ENCODE measurements around the gene ATAT1.
"Not testable (repeated sequence)": the region's sequence is repeated elsewhere in the genome, so short reads cannot be mapped to it uniquely, and the experiment has no call there.

ATAT1 gene

GRCh38 chr6:30590509-30590908 lies 36.2 kb upstream of the ATAT1 start:
- H3K4me3 ChIP-seq (ENCODE audit: low read length): no peak overlapping the region
- H3K9ac ChIP-seq (ENCODE audit: low read length): no peak overlapping the region
- peaks cover 28% of the 10 kb centered on the region for H3K36me3 ChIP-seq (replicated peaks; ENCODE audit: low read depth, low read length)

GRCh38 chr6:30591008-30591407 lies 35.7 kb upstream of the ATAT1 start:
- no peak overlapping the region for H3K9ac ChIP-seq (ENCODE audit: low read length)
- H3K36me3 ChIP-seq (replicated peaks; ENCODE audit: low read depth, low read length): peaks cover 25% of the 10 kb centered on the region
- H2AFZ ChIP-seq (ENCODE audit: low read depth, low read length): no peak overlapping the region
- no peak overlapping the region for H3K4me2 ChIP-seq (ENCODE audit: low read length)
- no peak overlapping the region for H3K27ac ChIP-seq (ENCODE audit: low read length)
- H4K20me1 ChIP-seq (ENCODE audit: insufficient read depth, low read length): peaks cover 4% of the 10 kb centered on the region; the same call in 1 of the 2 replicates
- no peaks in the 10 kb centered on the region for H3K9me3 ChIP-seq (ENCODE audit: insufficient read depth, low read length)
- TF ChIP-seq EZH2phosphoT487 (IDR thresholded peaks at IDR 0.05; ENCODE audit: low read depth): no peak
- no peak for TF ChIP-seq CTCF (IDR thresholded peaks at IDR 0.05; ENCODE audit: low read depth, low read length)
- no peak overlapping the region for H3K4me3 ChIP-seq (ENCODE audit: low read length)
- H3K4me1 ChIP-seq (ENCODE audit: low read length): no peaks in the 10 kb centered on the region
- H3K27me3 ChIP-seq (ENCODE audit: low read depth, low read length): no peaks in the 10 kb centered on the region
- peaks cover 15% of the 10 kb centered on the region for H3K79me2 ChIP-seq (ENCODE audit: low read length)

More at GRCh38 chr6:30590509-30590908, 36.2 kb upstream of the ATAT1 start:
- no peak for TF ChIP-seq EZH2phosphoT487 (IDR thresholded peaks at IDR 0.05; ENCODE audit: low read depth)
- no peak for TF ChIP-seq CTCF (IDR thresholded peaks at IDR 0.05; ENCODE audit: low read depth, low read length)
- Histone ChIP-seq H3K27me3 (ENCODE audit: low read depth, low read length) (no peaks in the 10 kb centered on the region), H4K20me1 (ENCODE audit: insufficient read depth, low read length) (peaks cover 4% of the 10 kb centered on the region; the same call in 1 of the 2 replicates), H3K4me1 (ENCODE audit: low read length) (no peaks in the 10 kb centered on the region), H2AFZ (ENCODE audit: low read depth, low read length) (no peak overlapping the region), H3K9me3 (ENCODE audit: insufficient read depth, low read length) (no peaks in the 10 kb centered on the region), H3K27ac (ENCODE audit: low read length) (no peak overlapping the region), H3K79me2 (ENCODE audit: low read length) (peaks cover 15% of the 10 kb centered on the region), H3K4me2 (ENCODE audit: low read length) (no peak overlapping the region)

GRCh38 chr6:30592287-30592686 lies 34.4 kb upstream of the ATAT1 start:
- peaks cover 15% of the 10 kb centered on the region for H3K79me2 ChIP-seq (ENCODE audit: low read length)
- no peaks in the 10 kb centered on the region for H3K4me1 ChIP-seq (ENCODE audit: low read length)
- H3K9ac ChIP-seq (ENCODE audit: low read length): no peak overlapping the region
- no peak overlapping the region for H3K4me2 ChIP-seq (ENCODE audit: low read length)
- no peak overlapping the region for H3K4me3 ChIP-seq (ENCODE audit: low read length)
- H3K27ac ChIP-seq (ENCODE audit: low read length): no peak overlapping the region
- H4K20me1 ChIP-seq (ENCODE audit: insufficient read depth, low read length): peaks cover 4% of the 10 kb centered on the region; the same call in 1 of the 2 replicates
- peaks cover 20% of the 10 kb centered on the region for H3K36me3 ChIP-seq (replicated peaks; ENCODE audit: low read depth, low read length)
- H3K27me3 ChIP-seq (ENCODE audit: low read depth, low read length): no peaks in the 10 kb centered on the region
- H2AFZ ChIP-seq (ENCODE audit: low read depth, low read length): no peak overlapping the region
- no peaks in the 10 kb centered on the region for H3K9me3 ChIP-seq (ENCODE audit: insufficient read depth, low read length)
- no peak for TF ChIP-seq CTCF (IDR thresholded peaks at IDR 0.05; ENCODE audit: low read depth, low read length)
- TF ChIP-seq EZH2phosphoT487 (IDR thresholded peaks at IDR 0.05; ENCODE audit: low read depth): no peak

- not testable (repeated sequence) for H2AFZ ChIP-seq (ENCODE audit: low read depth, low read length); H3K4me1 ChIP-seq (ENCODE audit: low read length); H3K79me2 ChIP-seq (ENCODE audit: low read length)
These were observed 29.1 kb upstream of the ATAT1 start for GRCh38 chr6:30597315-30598144.

More at GRCh38 chr6:30597315-30598144, 29.1 kb upstream of the ATAT1 start:
- H4K20me1 ChIP-seq (ENCODE audit: insufficient read depth, low read length); H3K27ac ChIP-seq (ENCODE audit: low read length); H3K27me3 ChIP-seq (ENCODE audit: low read depth, low read length); H3K4me3 ChIP-seq (ENCODE audit: low read length); H3K9ac ChIP-seq (ENCODE audit: low read length); H3K9me3 ChIP-seq (ENCODE audit: insufficient read depth, low read length); H3K4me2 ChIP-seq (ENCODE audit: low read length): not testable (repeated sequence)
- peaks cover 20% of the 10 kb centered on the region for H3K36me3 ChIP-seq (replicated peaks; ENCODE audit: low read depth, low read length)
- TF ChIP-seq CTCF (IDR thresholded peaks at IDR 0.05; ENCODE audit: low read depth, low read length): peak; percentile 54

All from OCI-LY3 (cell line).